SK-N-SH treated with all-trans-retinoic acid at 6 μM for 48 hours (cell line): ENCODE data around the gene CWC22.

Experiments
- ATAC-seq: fragments of 200-7000 bp; cut with Tn5 transposase; 3 replicates; pipeline ENCODE4 v1.9.1; 2020; ENCODE audit warnings: mild to moderate bottlenecking, moderate library complexity
- ARNTL ChIP-seq: fragments of 450-650 bp; formaldehyde crosslinking; IDR thresholded peaks from 2 replicates; pipeline ENCODE4 v1.5.0; 2020; ENCODE audit warnings: low read depth, mild to moderate bottlenecking, moderate library complexity, borderline replicate concordance
- BACH2 ChIP-seq: fragments of 250-450 bp; sonication (Bioruptor Pico); IDR thresholded peaks from 2 replicates; pipeline ENCODE4 v1.9.0; 2021; ENCODE audit warnings: mild to moderate bottlenecking, borderline replicate concordance
- CSDC2 ChIP-seq: fragments of 250-450 bp; sonication (Bioruptor Pico); IDR thresholded peaks from 2 replicates; pipeline ENCODE4 v1.5.0; 2020; ENCODE audit warnings: mild to moderate bottlenecking, moderate library complexity
- ESRRG ChIP-seq: fragments of 250-450 bp; sonication (Bioruptor Pico); IDR thresholded peaks from 2 replicates; pipeline ENCODE4 v1.6.1; 2021; ENCODE audit warnings: mild to moderate bottlenecking
- GLIS3 ChIP-seq: fragments of 250-450 bp; sonication (Bioruptor Pico); IDR thresholded peaks from 2 replicates; pipeline ENCODE4 v1.5.0; 2020; ENCODE audit warnings: mild to moderate bottlenecking, moderate library complexity
- ISL1 ChIP-seq: fragments of 250-450 bp; sonication (Bioruptor Pico); IDR thresholded peaks from 2 replicates; pipeline ENCODE4 v2.1.2; 2022; ENCODE audit warnings: mild to moderate bottlenecking, moderate library complexity
- OSR1 ChIP-seq: fragments of 250-450 bp; sonication (Bioruptor Pico); IDR thresholded peaks from 2 replicates; pipeline ENCODE4 v1.8.0; 2022; ENCODE audit warnings: moderate library complexity, mild to moderate bottlenecking, inconsistent platforms
- PPARA ChIP-seq: fragments of 250-450 bp; sonication (Bioruptor Pico); IDR thresholded peaks from 2 replicates; pipeline ENCODE4 v1.5.0; 2020; ENCODE audit warnings: mild to moderate bottlenecking, borderline replicate concordance
- RARB ChIP-seq: fragments of 250-450 bp; sonication (Bioruptor Pico); IDR thresholded peaks from 2 replicates; pipeline ENCODE4 v1.8.0; 2021; ENCODE audit warnings: mild to moderate bottlenecking, moderate library complexity
- SNAI2 ChIP-seq: fragments of 250-450 bp; sonication (Bioruptor Pico); IDR thresholded peaks from 2 replicates; pipeline ENCODE4 v1.5.0; 2020; ENCODE audit warnings: mild to moderate bottlenecking, moderate library complexity
- TOX ChIP-seq: fragments of 250-450 bp; sonication (Bioruptor Pico); IDR thresholded peaks from 2 replicates; pipeline ENCODE4 v1.8.0; 2021; ENCODE audit warnings: mild to moderate bottlenecking, moderate library complexity, borderline replicate concordance
- ZC3H10 ChIP-seq: fragments of 250-450 bp; sonication (Bioruptor Pico); IDR thresholded peaks from 2 replicates; pipeline ENCODE4 v1.5.1; 2021; ENCODE audit warnings: mild to moderate bottlenecking, moderate library complexity
- ZFP3 ChIP-seq: fragments of 250-450 bp; sonication (Bioruptor Pico); IDR thresholded peaks from 2 replicates; pipeline ENCODE4 v1.5.0; 2020; ENCODE audit warnings: mild to moderate bottlenecking, moderate library complexity
- ZFP30 ChIP-seq: fragments of 450-650 bp; formaldehyde crosslinking; IDR thresholded peaks from 2 replicates; pipeline ENCODE4 v1.5.0; 2022; ENCODE audit warnings: mild to moderate bottlenecking, moderate library complexity
- ZNF565 ChIP-seq: fragments of 450-650 bp; formaldehyde crosslinking; conservative IDR thresholded peaks from 2 replicates; pipeline ENCODE4 v1.5.0; 2020; ENCODE audit warnings: low read depth, mild to moderate bottlenecking, moderate library complexity
- ZNF70 ChIP-seq: fragments of 450-650 bp; formaldehyde crosslinking; IDR thresholded peaks from 2 replicates; pipeline ENCODE4 v1.5.0; 2020; ENCODE audit warnings: mild to moderate bottlenecking, moderate library complexity
- TF ChIP-seq, protein P1 (sequence below): fragments of 250-450 bp; sonication (Bioruptor Pico); IDR thresholded peaks from 2 replicates; pipeline ENCODE4 v1.8.0; 2021; ENCODE audit warnings: low read depth, mild to moderate bottlenecking, moderate library complexity, borderline replicate concordance
- TF ChIP-seq, protein P2 (sequence below): fragments of 250-450 bp; sonication (Bioruptor Pico); IDR thresholded peaks from 2 replicates; pipeline ENCODE4 v1.5.1; 2021; ENCODE audit warnings: mild to moderate bottlenecking, moderate library complexity
- TF ChIP-seq, protein P3 (sequence below): fragments of 250-450 bp; sonication (Bioruptor Pico); IDR thresholded peaks from 2 replicates; pipeline ENCODE4 v1.5.1; 2020; ENCODE audit warnings: low read depth, mild to moderate bottlenecking, moderate library complexity
- TF ChIP-seq, protein P4 (sequence below): fragments of 250-450 bp; sonication (Bioruptor Pico); IDR thresholded peaks from 2 replicates; pipeline ENCODE4 v1.5.0; 2020; ENCODE audit warnings: mild to moderate bottlenecking, moderate library complexity

The CWC22 gene

DNA sequence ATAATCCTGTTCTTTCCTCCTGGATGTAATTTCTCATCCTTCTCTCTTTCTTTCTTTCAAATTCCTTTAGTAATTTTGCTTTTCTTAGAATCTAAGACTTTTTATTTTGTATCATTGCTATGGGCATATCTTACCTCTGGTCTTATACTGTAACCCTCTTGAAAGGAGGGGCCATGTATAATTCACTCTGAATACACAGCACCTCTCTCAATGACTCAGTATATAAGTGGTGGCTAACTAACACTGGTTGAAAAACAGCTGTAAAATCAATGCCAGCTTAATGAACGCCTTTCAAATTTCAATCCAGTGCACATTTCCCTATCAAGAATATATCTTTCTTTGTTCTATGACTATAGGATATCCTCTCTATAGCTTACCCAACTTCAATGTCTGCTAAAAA is 53.7 kb downstream of the CWC22 start:
- ATAC-seq: no peak
- TF ChIP-seq ZC3H10 (CRISPR knock-in tag) (no peak), CSDC2 (CRISPR knock-in tag) (no peak), ESRRG (no peak), TOX (CRISPR knock-in tag) (no peak), PPARA (no peak), BACH2 (CRISPR knock-in tag) (no peak), GLIS3 (CRISPR knock-in tag) (no peak), ISL1 (CRISPR knock-in tag) (no peak), ZNF70 (CRISPR knock-in tag) (no peak)
- TF ChIP-seq, protein P1, sequence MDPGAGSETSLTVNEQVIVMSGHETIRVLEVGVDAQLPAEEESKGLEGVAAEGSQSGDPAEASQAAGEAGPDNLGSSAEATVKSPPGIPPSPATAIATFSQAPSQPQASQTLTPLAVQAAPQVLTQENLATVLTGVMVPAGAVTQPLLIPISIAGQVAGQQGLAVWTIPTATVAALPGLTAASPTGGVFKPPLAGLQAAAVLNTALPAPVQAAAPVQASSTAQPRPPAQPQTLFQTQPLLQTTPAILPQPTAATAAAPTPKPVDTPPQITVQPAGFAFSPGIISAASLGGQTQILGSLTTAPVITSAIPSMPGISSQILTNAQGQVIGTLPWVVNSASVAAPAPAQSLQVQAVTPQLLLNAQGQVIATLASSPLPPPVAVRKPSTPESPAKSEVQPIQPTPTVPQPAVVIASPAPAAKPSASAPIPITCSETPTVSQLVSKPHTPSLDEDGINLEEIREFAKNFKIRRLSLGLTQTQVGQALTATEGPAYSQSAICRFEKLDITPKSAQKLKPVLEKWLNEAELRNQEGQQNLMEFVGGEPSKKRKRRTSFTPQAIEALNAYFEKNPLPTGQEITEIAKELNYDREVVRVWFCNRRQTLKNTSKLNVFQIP (CRISPR knock-in tag): no peak
- TF ChIP-seq, protein P2, sequence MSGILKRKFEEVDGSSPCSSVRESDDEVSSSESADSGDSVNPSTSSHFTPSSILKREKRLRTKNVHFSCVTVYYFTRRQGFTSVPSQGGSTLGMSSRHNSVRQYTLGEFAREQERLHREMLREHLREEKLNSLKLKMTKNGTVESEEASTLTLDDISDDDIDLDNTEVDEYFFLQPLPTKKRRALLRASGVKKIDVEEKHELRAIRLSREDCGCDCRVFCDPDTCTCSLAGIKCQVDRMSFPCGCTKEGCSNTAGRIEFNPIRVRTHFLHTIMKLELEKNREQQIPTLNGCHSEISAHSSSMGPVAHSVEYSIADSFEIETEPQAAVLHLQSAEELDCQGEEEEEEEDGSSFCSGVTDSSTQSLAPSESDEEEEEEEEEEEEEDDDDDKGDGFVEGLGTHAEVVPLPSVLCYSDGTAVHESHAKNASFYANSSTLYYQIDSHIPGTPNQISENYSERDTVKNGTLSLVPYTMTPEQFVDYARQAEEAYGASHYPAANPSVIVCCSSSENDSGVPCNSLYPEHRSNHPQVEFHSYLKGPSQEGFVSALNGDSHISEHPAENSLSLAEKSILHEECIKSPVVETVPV (CRISPR knock-in tag): no peak

DNA sequence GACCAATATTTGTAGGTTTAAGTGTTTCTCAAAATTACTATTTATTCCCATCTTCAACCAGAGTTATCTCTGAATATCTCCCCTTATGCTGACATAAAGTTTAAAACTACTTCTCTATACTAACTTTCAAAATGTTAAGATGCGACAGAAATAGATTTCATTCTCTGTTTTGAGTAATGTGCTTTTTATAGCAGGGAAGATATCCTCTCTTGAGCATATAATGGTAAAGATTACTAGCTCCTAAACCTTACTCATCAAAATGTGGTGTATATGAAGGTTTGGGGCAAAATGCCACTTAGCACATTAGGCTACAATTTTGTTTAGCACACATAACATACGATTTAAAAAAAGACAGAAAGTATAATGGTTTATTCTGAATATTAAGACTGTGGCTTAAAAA is 54.4 kb downstream of the CWC22 start:
- ATAC-seq: no peak

DNA sequence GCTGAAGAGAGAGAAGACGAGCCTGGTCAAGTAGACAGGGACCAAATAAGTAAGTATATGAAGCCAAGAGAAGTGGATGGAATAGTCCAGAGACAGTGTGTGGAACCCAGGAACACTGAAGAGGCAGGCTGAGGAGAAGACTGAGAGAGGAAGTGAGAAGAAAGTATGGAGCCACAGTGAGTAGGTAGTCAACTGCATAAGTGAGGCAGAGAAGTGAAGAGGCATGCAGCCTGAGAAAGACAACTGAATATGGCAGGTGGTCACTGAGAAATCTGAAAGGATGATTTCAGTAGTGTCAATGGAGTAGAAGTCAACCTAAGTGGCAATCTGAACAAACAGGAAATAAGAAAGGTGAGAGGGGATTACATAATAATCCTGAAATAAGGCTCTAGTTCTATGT is 55.4 kb downstream of the CWC22 start:
- TF ChIP-seq ZC3H10 (CRISPR knock-in tag): no peak
- no peak for TF ChIP-seq ESRRG
- TF ChIP-seq PPARA: no peak
- TF ChIP-seq ZNF565 (CRISPR knock-in tag): no peak
- no peak for TF ChIP-seq OSR1 (CRISPR knock-in tag)
- TF ChIP-seq ZFP30: no peak
- TF ChIP-seq RARB: no peak
- no peak for TF ChIP-seq ZNF70 (CRISPR knock-in tag)
- no peak for ATAC-seq

More for the DNA sequence above, 54.4 kb downstream of the CWC22 start:
- TF ChIP-seq, protein P2 (CRISPR knock-in tag): no peak
- TF ChIP-seq ZFP3 (CRISPR knock-in tag): no peak
- TF ChIP-seq, protein P3, sequence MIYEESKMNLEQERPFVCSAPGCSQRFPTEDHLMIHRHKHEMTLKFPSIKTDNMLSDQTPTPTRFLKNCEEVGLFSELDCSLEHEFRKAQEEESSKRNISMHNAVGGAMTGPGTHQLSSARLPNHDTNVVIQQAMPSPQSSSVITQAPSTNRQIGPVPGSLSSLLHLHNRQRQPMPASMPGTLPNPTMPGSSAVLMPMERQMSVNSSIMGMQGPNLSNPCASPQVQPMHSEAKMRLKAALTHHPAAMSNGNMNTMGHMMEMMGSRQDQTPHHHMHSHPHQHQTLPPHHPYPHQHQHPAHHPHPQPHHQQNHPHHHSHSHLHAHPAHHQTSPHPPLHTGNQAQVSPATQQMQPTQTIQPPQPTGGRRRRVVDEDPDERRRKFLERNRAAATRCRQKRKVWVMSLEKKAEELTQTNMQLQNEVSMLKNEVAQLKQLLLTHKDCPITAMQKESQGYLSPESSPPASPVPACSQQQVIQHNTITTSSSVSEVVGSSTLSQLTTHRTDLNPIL (CRISPR knock-in tag): no peak
- TF ChIP-seq ZFP30: no peak
- TF ChIP-seq ISL1 (CRISPR knock-in tag): no peak
- TF ChIP-seq, protein P1 (CRISPR knock-in tag): no peak
- TF ChIP-seq ZNF565 (CRISPR knock-in tag): no peak
- no peak for TF ChIP-seq GLIS3 (CRISPR knock-in tag)
- no peak for TF ChIP-seq ZNF70 (CRISPR knock-in tag)
- TF ChIP-seq SNAI2 (CRISPR knock-in tag): no peak
- TF ChIP-seq CSDC2 (CRISPR knock-in tag): no peak
- no peak for TF ChIP-seq ARNTL (CRISPR knock-in tag)
- TF ChIP-seq BACH2 (CRISPR knock-in tag): no peak
- TF ChIP-seq ESRRG: no peak

DNA sequence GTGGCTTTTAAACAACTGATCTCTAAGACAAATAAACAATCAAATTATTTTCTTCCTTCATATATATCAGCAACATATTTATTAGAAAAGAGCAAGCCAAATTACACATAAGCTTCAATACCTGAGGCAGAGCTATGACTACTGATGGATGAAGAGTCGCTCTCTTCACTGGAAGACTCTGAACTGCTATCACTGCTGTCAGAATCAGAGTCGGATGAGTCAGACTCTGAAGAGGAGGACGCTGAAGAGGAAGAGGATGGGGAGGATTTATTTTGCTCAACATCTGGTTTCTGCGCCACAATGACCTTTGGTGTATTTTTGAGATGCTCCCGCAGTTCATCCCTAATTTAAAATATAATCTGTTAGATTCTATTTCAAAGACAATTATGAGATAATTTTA is 56.7 kb downstream of the CWC22 start:
- no peak for ATAC-seq
- TF ChIP-seq ARNTL (CRISPR knock-in tag) (no peak), GLIS3 (CRISPR knock-in tag) (no peak), ISL1 (CRISPR knock-in tag) (no peak), SNAI2 (CRISPR knock-in tag) (no peak), ZNF70 (CRISPR knock-in tag) (no peak), OSR1 (CRISPR knock-in tag) (no peak), PPARA (no peak), ZNF565 (CRISPR knock-in tag) (no peak), BACH2 (CRISPR knock-in tag) (no peak)
- TF ChIP-seq, protein P2 (CRISPR knock-in tag): no peak
- TF ChIP-seq, protein P3 (CRISPR knock-in tag): no peak
- TF ChIP-seq, protein P4, sequence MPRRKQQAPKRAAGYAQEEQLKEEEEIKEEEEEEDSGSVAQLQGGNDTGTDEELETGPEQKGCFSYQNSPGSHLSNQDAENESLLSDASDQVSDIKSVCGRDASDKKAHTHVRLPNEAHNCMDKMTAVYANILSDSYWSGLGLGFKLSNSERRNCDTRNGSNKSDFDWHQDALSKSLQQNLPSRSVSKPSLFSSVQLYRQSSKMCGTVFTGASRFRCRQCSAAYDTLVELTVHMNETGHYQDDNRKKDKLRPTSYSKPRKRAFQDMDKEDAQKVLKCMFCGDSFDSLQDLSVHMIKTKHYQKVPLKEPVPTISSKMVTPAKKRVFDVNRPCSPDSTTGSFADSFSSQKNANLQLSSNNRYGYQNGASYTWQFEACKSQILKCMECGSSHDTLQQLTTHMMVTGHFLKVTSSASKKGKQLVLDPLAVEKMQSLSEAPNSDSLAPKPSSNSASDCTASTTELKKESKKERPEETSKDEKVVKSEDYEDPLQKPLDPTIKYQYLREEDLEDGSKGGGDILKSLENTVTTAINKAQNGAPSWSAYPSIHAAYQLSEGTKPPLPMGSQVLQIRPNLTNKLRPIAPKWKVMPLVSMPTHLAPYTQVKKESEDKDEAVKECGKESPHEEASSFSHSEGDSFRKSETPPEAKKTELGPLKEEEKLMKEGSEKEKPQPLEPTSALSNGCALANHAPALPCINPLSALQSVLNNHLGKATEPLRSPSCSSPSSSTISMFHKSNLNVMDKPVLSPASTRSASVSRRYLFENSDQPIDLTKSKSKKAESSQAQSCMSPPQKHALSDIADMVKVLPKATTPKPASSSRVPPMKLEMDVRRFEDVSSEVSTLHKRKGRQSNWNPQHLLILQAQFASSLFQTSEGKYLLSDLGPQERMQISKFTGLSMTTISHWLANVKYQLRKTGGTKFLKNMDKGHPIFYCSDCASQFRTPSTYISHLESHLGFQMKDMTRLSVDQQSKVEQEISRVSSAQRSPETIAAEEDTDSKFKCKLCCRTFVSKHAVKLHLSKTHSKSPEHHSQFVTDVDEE (CRISPR knock-in tag): no peak
